GM18507 (cell line): ENCODE data around the gene ZCCHC4.

Experiments
- DNase-seq: peaks from one replicate; pipeline ENCODE4 v3.0.0; 2011; ENCODE audit warnings: low read depth; ENCODE audit not compliant: insufficient read length; ENCODE audit errors: extremely low spot score
- FAIRE-seq: peaks from 2 replicates; lab custom pipeline; 2011; peaks lifted over from hg19 to GRCh38; lab: Jason Lieb, UNC

The ZCCHC4 gene

GRCh38 chr4:25312496-25313200 is at the start of gene ZCCHC4:
Gene ZCCHC4, plus strand, starts transcription at chr4:25312774. Its CDS starts 36 bp downstream, at chr4:25312810.
- FAIRE-seq (peak; percentile 93), DNase-seq (peak; percentile 76)

- DNase-seq, result no peak
- FAIRE-seq, result no peak
Measured at GRCh38 chr4:25271866-25272265, 40.7 kb upstream of the ZCCHC4 start.

- FAIRE-seq (no peak), DNase-seq (no peak)
Measured at GRCh38 chr4:25280210-25280609, 32.4 kb upstream of the ZCCHC4 start.

- DNase-seq, result no peak
- FAIRE-seq, result no peak
Measured at GRCh38 chr4:25283948-25284347, 28.6 kb upstream of the ZCCHC4 start.

GRCh38 chr4:25284466-25284865 is 28.1 kb upstream of the ZCCHC4 start:
- no peak for DNase-seq
- no peak for FAIRE-seq

GRCh38 chr4:25290490-25291067 is 22.0 kb upstream of the ZCCHC4 start:
- no peak for FAIRE-seq
- no peak for DNase-seq

GRCh38 chr4:25291158-25291733 is 21.3 kb upstream of the ZCCHC4 start:
- no peak for DNase-seq
- no peak for FAIRE-seq

- FAIRE-seq, result no peak
- no peak for DNase-seq
Measured at GRCh38 chr4:25297528-25298242, 14.9 kb upstream of the ZCCHC4 start.

- FAIRE-seq (no peak), DNase-seq (no peak)
Measured at GRCh38 chr4:25299476-25300203, 12.9 kb upstream of the ZCCHC4 start.

- DNase-seq (no peak), FAIRE-seq (no peak)
Measured at GRCh38 chr4:25301471-25301870, 11.1 kb upstream of the ZCCHC4 start.

- DNase-seq, result no peak
- FAIRE-seq, result no peak
Measured at GRCh38 chr4:25302626-25303025, 9.9 kb upstream of the ZCCHC4 start.

- DNase-seq, result no peak
- no peak for FAIRE-seq
Measured at GRCh38 chr4:25303578-25303977, 9.0 kb upstream of the ZCCHC4 start.

GRCh38 chr4:25306518-25307057 is 6.0 kb upstream of the ZCCHC4 start:
- no peak for FAIRE-seq
- DNase-seq, result no peak

- DNase-seq (no peak), FAIRE-seq (no peak)
Measured at GRCh38 chr4:25307596-25307995, 5.0 kb upstream of the ZCCHC4 start.

- no peak for DNase-seq
- no peak for FAIRE-seq
Measured at GRCh38 chr4:25308306-25308705, 4.3 kb upstream of the ZCCHC4 start.

- no peak for DNase-seq
Measured at GRCh38 chr4:25308761-25309160, 3.8 kb upstream of the ZCCHC4 start.

GRCh38 chr4:25310066-25310802 is 2.3 kb upstream of the ZCCHC4 start:
- FAIRE-seq (peak; percentile 88), DNase-seq (no peak)

More at GRCh38 chr4:25308761-25309160, 3.8 kb upstream of the ZCCHC4 start:
- FAIRE-seq, result no peak

- DNase-seq (no peak), FAIRE-seq (no peak)
Measured at GRCh38 chr4:25310803-25311166, 1.8 kb upstream of the ZCCHC4 start.
